ENCODE measurements around the gene SMYD3. TPM values are rescaled to one million over a fixed set of nuclear protein-coding genes. Genes with fewer than 3 reads are reported as not detected.

Gene SMYD3
- total RNA-seq, 4 donors from 2014 or later: 15.6 to 21.1 (median 18.4) TPM

DNA sequence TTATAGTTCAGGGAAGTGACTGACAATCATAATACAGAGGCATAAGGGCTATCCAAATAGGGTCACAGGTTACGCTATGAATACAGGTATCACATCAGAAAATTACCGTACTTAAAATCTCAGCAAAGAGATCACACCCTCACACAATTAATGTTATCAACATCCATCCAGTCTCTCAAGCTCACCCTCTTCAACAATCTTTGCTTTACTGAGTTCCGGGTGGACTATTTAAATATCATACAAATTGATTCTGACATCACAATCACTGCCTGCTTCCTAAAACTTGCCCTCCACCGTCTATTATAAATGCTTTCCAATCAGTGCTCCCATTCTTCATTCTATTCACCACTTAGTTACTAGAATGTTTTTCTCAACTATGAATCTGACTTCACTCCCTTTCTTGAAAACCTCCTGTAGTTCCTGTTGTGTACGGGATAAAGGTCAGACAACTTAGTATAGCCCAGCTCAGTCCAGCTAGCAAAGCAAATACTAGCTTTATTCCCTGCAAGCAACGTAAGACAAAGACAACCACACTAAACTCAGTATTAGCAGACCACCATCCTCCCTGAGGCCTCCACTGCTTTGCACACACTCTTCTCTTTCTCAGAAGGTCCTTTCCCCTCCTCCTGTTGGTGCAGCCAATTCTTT, 398.7 kb downstream of the SMYD3 start:
- TF ChIP-seq, protein P1, sequence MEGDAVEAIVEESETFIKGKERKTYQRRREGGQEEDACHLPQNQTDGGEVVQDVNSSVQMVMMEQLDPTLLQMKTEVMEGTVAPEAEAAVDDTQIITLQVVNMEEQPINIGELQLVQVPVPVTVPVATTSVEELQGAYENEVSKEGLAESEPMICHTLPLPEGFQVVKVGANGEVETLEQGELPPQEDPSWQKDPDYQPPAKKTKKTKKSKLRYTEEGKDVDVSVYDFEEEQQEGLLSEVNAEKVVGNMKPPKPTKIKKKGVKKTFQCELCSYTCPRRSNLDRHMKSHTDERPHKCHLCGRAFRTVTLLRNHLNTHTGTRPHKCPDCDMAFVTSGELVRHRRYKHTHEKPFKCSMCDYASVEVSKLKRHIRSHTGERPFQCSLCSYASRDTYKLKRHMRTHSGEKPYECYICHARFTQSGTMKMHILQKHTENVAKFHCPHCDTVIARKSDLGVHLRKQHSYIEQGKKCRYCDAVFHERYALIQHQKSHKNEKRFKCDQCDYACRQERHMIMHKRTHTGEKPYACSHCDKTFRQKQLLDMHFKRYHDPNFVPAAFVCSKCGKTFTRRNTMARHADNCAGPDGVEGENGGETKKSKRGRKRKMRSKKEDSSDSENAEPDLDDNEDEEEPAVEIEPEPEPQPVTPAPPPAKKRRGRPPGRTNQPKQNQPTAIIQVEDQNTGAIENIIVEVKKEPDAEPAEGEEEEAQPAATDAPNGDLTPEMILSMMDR (IDR thresholded peaks at IDR 0.05; ENCODE audit: low read depth): no peak

DNA sequence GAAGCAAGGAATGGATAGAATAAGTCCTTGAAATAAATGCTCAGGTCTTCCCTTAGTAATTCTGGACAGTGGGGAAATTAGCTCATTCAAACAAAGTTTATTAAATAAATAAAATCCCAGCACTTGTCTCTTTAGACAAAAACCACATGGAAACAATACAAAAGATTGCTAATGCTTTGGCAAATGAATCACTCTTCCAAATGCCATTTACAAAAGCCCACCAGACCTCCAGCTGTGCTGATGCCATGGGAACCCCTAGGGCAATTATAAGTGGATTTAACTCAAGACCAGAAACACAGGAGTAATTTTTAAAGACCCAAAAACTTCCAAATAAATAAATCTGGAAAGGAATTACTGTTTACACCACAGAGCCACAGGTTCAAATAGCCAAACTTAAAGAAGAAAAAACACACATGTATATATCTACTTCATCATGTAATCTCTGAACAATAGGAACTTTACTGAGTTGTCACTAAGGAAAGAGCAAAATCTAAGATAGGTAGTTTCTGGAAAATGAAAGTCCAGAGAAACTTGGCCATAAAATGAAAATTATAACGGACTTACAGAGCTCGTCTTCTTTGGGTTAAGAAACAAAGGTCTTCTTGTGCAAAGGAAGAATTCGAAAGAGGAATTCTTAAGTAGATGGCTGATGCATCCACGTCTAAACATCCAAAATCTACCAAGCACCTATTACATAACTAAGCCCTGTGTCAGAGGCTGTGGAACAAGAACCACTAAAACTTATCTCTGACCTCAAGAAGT, 399.4 kb downstream of the SMYD3 start:
- TF ChIP-seq, protein P1 (IDR thresholded peaks at IDR 0.05; ENCODE audit: low read depth): no peak

DNA sequence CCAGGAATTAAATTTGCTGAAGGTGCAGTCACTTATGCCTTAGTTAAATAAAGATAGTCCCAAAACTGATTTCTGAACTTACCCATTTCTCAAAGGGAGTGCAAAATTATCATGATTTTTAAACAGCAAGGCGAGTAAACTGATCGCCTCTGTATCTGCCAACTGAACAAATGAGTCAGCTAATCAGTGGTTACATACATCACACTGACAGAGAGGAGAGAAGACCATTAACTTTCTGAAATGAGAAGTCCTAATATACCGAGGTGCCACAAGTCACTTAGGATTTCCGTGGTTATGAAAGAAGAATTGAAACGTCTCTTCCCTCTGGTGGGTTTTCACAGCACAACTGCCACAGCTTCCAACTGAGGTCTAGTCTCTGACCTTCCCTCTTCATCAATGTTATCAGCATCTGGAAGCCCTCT, 400.7 kb downstream of the SMYD3 start:
- TF ChIP-seq, protein P1 (IDR thresholded peaks at IDR 0.05; ENCODE audit: low read depth): no peak

DNA sequence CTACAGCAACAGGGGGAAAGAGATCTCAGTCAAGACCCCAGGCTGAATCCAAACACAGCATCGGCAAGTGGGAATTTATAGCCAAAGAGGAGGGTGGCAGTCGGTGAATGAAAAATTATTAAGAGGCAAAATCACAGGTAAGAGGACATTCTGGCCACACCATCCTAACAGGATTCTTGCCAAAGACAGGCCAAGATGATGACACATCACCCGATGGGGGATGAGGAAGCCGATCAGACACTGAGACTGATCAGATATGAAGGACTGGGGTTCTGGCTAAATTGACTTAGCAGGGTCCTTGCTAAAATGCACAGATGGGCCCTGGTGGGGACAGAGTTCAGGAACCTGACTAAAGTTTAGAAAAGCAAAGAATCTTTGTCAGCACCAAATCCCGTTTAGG, 402.2 kb downstream of the SMYD3 start:
- TF ChIP-seq, protein P1 (IDR thresholded peaks at IDR 0.05; ENCODE audit: low read depth): no peak

DNA sequence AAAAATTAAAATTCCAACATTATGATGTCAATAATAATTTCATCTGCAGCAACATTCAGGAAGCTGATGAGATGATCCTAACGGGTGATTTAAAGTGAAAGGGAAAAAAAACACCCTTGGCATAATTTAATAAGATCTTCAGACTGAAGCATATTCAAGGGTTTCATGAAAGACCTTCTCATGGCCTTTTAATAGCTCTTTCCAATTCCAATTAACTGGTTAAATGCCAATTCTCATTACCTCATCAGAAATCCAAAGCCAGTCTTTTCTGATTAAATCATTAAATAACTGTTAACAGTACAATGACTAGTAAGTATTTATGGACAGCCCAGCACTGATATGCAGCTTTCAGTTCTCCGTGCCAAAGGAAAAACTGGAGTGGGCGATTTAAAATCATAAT, 407.5 kb downstream of the SMYD3 start:
- TF ChIP-seq, protein P1 (IDR thresholded peaks at IDR 0.05; ENCODE audit: low read depth): no peak

DNA sequence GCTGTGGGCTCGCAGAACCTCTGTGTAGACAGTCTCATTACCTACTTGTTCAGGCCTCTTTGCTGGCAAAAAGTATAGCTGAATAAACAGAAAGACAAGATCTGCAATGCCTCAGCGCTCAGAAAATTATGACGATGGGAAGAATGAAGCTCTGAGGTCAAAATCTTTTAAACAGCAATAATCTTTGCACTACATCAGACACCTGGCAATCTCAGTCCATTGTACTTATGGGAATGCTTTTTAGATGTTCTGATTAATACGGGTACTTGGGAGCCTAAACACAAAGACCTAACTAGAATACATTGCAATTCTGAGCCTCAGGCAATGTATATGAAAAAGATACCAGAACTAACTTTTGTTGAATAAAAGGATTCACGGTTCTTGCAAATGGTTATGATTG, 410.7 kb downstream of the SMYD3 start:
- TF ChIP-seq, protein P1 (IDR thresholded peaks at IDR 0.05; ENCODE audit: low read depth): no peak

DNA sequence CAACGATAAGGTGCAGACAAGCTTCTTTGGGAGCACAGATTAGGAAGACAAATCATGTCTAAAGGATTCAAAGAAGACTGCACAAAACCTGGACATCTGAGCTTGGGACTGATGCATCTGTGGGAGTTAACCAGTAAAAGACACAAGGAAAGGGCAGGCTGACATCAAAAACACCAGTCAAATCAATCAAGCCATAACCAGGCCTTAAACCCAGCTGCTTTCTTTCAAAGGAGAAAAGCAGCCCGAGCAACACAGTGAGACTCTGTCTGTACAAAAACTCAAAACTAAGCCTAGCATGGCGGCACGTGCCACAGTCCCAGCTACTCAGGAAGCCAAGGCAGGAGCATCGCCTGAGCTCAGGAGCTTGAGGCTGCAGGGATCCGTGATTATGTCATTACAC, 411.6 kb downstream of the SMYD3 start:
- TF ChIP-seq, protein P1 (IDR thresholded peaks at IDR 0.05; ENCODE audit: low read depth): no peak
